DOHH2 (cell line): ENCODE data around the gene TARBP1.

ENCODE experiments used
- H3F3A ChIP-seq: fragments of 200-600 bp; sonication (generic), shearing (Covaris generic); 2 replicates; pipeline ENCODE4 v1.6.0; 2016; ENCODE audit warnings: antibody characterized with exemption, mild to moderate bottlenecking; ENCODE audit not compliant: control insufficient read depth, insufficient read depth
- H3K27ac ChIP-seq: fragments of 200-600 bp; sonication (generic); 2 replicates; pipeline ENCODE4 v1.5.1; 2014; ENCODE audit warnings: low read depth, mild to moderate bottlenecking, low read length, moderate library complexity
- H3K27me3 ChIP-seq: fragments of 200-600 bp; sonication (generic); 2 replicates; pipeline ENCODE4 v1.6.1; 2014; ENCODE audit warnings: mild to moderate bottlenecking, low read length, mixed read lengths; ENCODE audit not compliant: control insufficient read depth
- H3K36me3 ChIP-seq: fragments of 200-600 bp; sonication (generic); 2 replicates; pipeline ENCODE4 v1.6.1; 2014; ENCODE audit warnings: mild to moderate bottlenecking, low read length, moderate library complexity, mixed read lengths; ENCODE audit not compliant: control insufficient read depth
- H3K4me1 ChIP-seq: fragments of 200-600 bp; sonication (generic); 2 replicates; pipeline ENCODE4 v1.6.1; 2014; ENCODE audit warnings: mild to moderate bottlenecking, low read length, mixed read lengths; ENCODE audit not compliant: control insufficient read depth
- H3K4me2 ChIP-seq: fragments of 200-600 bp; sonication (generic); 2 replicates; pipeline ENCODE4 v1.6.0; 2014; ENCODE audit warnings: mild to moderate bottlenecking, low read length, moderate library complexity
- H3K4me3 ChIP-seq: fragments of 200-600 bp; sonication (generic); 2 replicates; pipeline ENCODE4 v1.5.1; 2014; ENCODE audit warnings: mild to moderate bottlenecking, low read length, mixed read lengths
- H3K79me2 ChIP-seq: fragments of 200-600 bp; sonication (generic); 2 replicates; pipeline ENCODE4 v1.6.1; 2014; ENCODE audit warnings: mild to moderate bottlenecking, low read length, mixed read lengths; ENCODE audit not compliant: control insufficient read depth
- H3K9me2 ChIP-seq: fragments of 200-600 bp; sonication (generic); replicated peaks from 2 replicates; pipeline ENCODE4 v1.6.1; 2014; ENCODE audit warnings: mild to moderate bottlenecking, low read length, mixed read lengths; ENCODE audit not compliant: control insufficient read depth
- H3K9me3 ChIP-seq: fragments of 200-600 bp; sonication (generic); 2 replicates; pipeline ENCODE4 v1.6.1; 2014; ENCODE audit warnings: antibody characterized with exemption, low read length, mixed read lengths; ENCODE audit not compliant: control insufficient read depth, insufficient read depth
- H4K20me1 ChIP-seq: fragments of 200-600 bp; sonication (generic); 2 replicates; pipeline ENCODE4 v1.6.0; 2014; ENCODE audit warnings: low read depth, mild to moderate bottlenecking, antibody characterized with exemption, low read length, moderate library complexity; ENCODE audit not compliant: control insufficient read depth, insufficient read depth
- CTCF ChIP-seq: fragments of 200-600 bp; sonication (generic); IDR thresholded peaks from one replicate; pipeline ENCODE4 v1.5.1; 2014; ENCODE audit warnings: antibody characterized with exemption, mild to moderate bottlenecking, low read depth, low read length; ENCODE audit not compliant: poor library complexity, severe bottlenecking
- EZH2phosphoT487 ChIP-seq: fragments of 200-600 bp; sonication (generic); IDR thresholded peaks from 2 replicates; pipeline ENCODE4 v1.6.1; 2017; ENCODE audit warnings: borderline replicate concordance, mild to moderate bottlenecking, antibody characterized with exemption, low read length, moderate library complexity, mixed read lengths

Gene TARBP1

DNA sequence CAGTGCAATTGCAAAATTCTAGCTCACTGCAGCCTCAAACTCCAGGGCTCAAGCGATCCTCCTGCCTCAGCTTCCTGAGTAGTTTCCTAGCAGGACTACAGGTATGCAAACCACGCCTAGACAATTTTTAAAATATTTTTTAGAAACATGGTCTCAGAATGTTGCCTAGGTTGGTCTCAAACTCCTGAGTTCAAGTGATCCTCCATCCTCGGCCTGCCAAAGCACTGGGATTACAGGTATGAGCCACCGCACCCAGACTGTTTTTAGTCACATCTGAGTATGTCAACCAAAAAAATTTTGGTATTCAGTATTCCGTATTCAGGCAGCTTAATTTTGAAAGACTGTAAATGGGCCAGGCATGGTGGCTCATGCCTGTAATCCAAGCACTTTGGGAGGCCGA is 11.2 kb downstream of the TARBP1 start:
- Histone ChIP-seq H4K20me1 (no peaks in the 10 kb centered on the region), H3K27me3 (no peaks in the 10 kb centered on the region), H3K4me3 (no peak overlapping the region), H3K4me1 (peaks cover 7% of the 10 kb centered on the region), H3F3A (no peaks in the 10 kb centered on the region), H3K9me2 (no peaks in the 10 kb centered on the region), H3K9me3 (no peaks in the 10 kb centered on the region), H3K4me2 (no peak overlapping the region), H3K79me2 (peaks cover 11% of the 10 kb centered on the region), H3K27ac (no peak overlapping the region), H3K36me3 (peaks cover 44% of the 10 kb centered on the region)
- TF ChIP-seq CTCF (no peak), EZH2phosphoT487 (no peak)

GRCh38 chr1:234466945-234467344 is 12.0 kb downstream of the TARBP1 start:
- Histone ChIP-seq H3K9me3 (no peaks in the 10 kb centered on the region), H3F3A (no peaks in the 10 kb centered on the region), H3K27ac (no peak overlapping the region), H3K79me2 (0 out of 2 replicates have a peak, but pooled peaks cover 5% of the 10 kb centered on the region), H3K4me3 (no peak overlapping the region), H3K4me1 (peaks cover 7% of the 10 kb centered on the region), H3K36me3 (peaks cover 49% of the 10 kb centered on the region), H4K20me1 (no peaks in the 10 kb centered on the region), H3K27me3 (no peaks in the 10 kb centered on the region), H3K4me2 (no peak overlapping the region), H3K9me2 (no peaks in the 10 kb centered on the region)
- TF ChIP-seq CTCF: no peak
- TF ChIP-seq EZH2phosphoT487: no peak

- Histone ChIP-seq H3K36me3 (peaks cover 58% of the 10 kb centered on the region), H3K4me1 (peaks cover 7% of the 10 kb centered on the region), H4K20me1 (no peaks in the 10 kb centered on the region), H3K4me2 (no peak overlapping the region), H3K79me2 (no peaks in the 10 kb centered on the region), H3K27me3 (no peaks in the 10 kb centered on the region), H3F3A (no peaks in the 10 kb centered on the region), H3K9me2 (no peaks in the 10 kb centered on the region), H3K27ac (no peak overlapping the region), H3K4me3 (no peak overlapping the region), H3K9me3 (no peaks in the 10 kb centered on the region)
- TF ChIP-seq CTCF (no peak), EZH2phosphoT487 (no peak)
Observed at GRCh38 chr1:234463749-234464148, 15.2 kb downstream of the TARBP1 start.

DNA sequence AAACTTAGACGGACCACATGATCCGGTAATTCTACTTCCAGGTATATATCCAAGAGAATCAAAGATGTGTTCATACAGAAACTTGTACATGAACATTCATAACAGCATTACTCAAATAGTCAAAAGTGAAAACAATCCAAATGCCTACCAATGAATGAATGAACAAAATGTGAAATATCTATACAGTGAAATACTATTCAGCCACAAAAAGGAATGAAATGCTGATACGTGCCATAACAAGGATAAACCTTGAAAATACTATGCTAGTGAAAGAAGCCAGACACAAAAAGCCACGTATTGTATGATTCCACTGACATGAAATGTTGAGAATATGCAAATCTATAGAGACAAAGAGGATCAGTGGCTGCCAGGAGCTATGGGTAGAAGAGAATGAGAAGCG is 18.3 kb downstream of the TARBP1 start:
- no peaks in the 10 kb centered on the region for H3K9me3 ChIP-seq
- no peaks in the 10 kb centered on the region for H4K20me1 ChIP-seq
- H3K27me3 ChIP-seq: no peaks in the 10 kb centered on the region
- H3K79me2 ChIP-seq: no peaks in the 10 kb centered on the region
- peaks cover 6% of the 10 kb centered on the region for H3K4me1 ChIP-seq
- no peaks in the 10 kb centered on the region for H3K9me2 ChIP-seq
- no peak overlapping the region for H3K4me3 ChIP-seq
- no peak for TF ChIP-seq EZH2phosphoT487
- no peak overlapping the region for H3K27ac ChIP-seq
- no peaks in the 10 kb centered on the region for H3F3A ChIP-seq
- H3K36me3 ChIP-seq: peaks cover 51% of the 10 kb centered on the region
- H3K4me2 ChIP-seq: no peak overlapping the region
